CD14-positive monocyte (primary cell): Measurements from ENCODE around the gene CHST15. TPM values are rescaled to one million over a fixed set of nuclear protein-coding genes. Genes with fewer than 3 reads are reported as not detected.
A peak's percentile ranks its signal among the peaks of the same experiment; 100 is the strongest.

Experiments
- DNase-seq, 3 donors: peaks; one replicate each; pipeline ENCODE4 v3.0.0-alpha.2; 2011 to 2022
- H2AFZ ChIP-seq: 2 replicates; pipeline ENCODE4 v1.6.0; 2012; ENCODE audit warnings: mild to moderate bottlenecking, low read depth, low read length, inconsistent platforms; ENCODE audit not compliant: insufficient read depth, poor library complexity, severe bottlenecking
- H3K27ac ChIP-seq, 2 donors: 1 replicate in 1 of 2; 2 replicates in 1 of 2; pipeline ENCODE4 v1.5.1; 2012 to 2013; ENCODE audit warnings: low read length in 2 of 2, control low read depth in 1 of 2, inconsistent platforms in 1 of 2, low read depth in 1 of 2, mild to moderate bottlenecking in 1 of 2
- H3K27me3 ChIP-seq, 2 donors: one replicate each; pipeline versions ENCODE4 v1.6.0 to v1.6.1; 2011 to 2013; ENCODE audit warnings: low read length in 2 of 2; ENCODE audit not compliant: control insufficient read depth in 2 of 2, insufficient read depth in 2 of 2
- H3K36me3 ChIP-seq, 2 donors: replicated peaks in 1 of 2; 1 replicate in 1 of 2; 2 replicates in 1 of 2; pipeline versions ENCODE4 v1.5.1 to v1.6.1; 2012 to 2013; ENCODE audit warnings: low read length in 2 of 2, control low read depth in 1 of 2, inconsistent platforms in 1 of 2, mild to moderate bottlenecking in 1 of 2; ENCODE audit not compliant: insufficient read depth in 2 of 2, control insufficient read depth in 1 of 2
- H3K4me1 ChIP-seq, 2 donors: 1 replicate in 1 of 2; 2 replicates in 1 of 2; pipeline versions ENCODE4 v1.5.1 to v1.6.1; 2012 to 2013; ENCODE audit warnings: low read length in 2 of 2, control low read depth in 1 of 2, inconsistent platforms in 1 of 2, mild to moderate bottlenecking in 1 of 2, moderate library complexity in 1 of 2; ENCODE audit not compliant: insufficient read depth in 2 of 2, control insufficient read depth in 1 of 2
- H3K4me2 ChIP-seq: replicated peaks from 2 replicates; pipeline ENCODE3; 2012; ENCODE audit warnings: low read length, moderate library complexity, mild to moderate bottlenecking; ENCODE audit not compliant: poor library complexity, severe bottlenecking; ENCODE audit errors: extremely low read depth
- H3K4me3 ChIP-seq, 3 experiments: fragments of 200-600 bp in 1 of 3; sonication (generic) in 1 of 3; replicated peaks in 1 of 3; 1 replicate in 2 of 3; 2 replicates in 1 of 3; pipeline ENCODE4 v1.5.1; 2011 to 2013; ENCODE audit warnings: low read length in 3 of 3, mild to moderate bottlenecking in 3 of 3, control low read depth in 2 of 3, low read depth in 2 of 3, inconsistent platforms in 1 of 3, moderate library complexity in 1 of 3
- H3K79me2 ChIP-seq: 2 replicates; pipeline ENCODE4 v1.6.0; 2012; ENCODE audit warnings: mild to moderate bottlenecking, control low read depth, inconsistent platforms, low read length, moderate library complexity; ENCODE audit not compliant: insufficient read depth
- H3K9ac ChIP-seq: 2 replicates; pipeline ENCODE4 v1.6.0; 2017; ENCODE audit warnings: low read length, mild to moderate bottlenecking; ENCODE audit not compliant: insufficient read depth, poor library complexity, severe bottlenecking
- H3K9me3 ChIP-seq, 2 donors: replicated peaks in 1 of 2; 1 replicate in 1 of 2; 2 replicates in 1 of 2; pipeline versions ENCODE4 v1.5.1 to v1.6.1; 2012 to 2013; ENCODE audit warnings: low read length in 2 of 2, control low read depth in 1 of 2; ENCODE audit not compliant: control insufficient read depth in 1 of 2, insufficient read depth in 1 of 2
- H4K20me1 ChIP-seq: 2 replicates; pipeline ENCODE4 v1.6.0; 2012; ENCODE audit warnings: mild to moderate bottlenecking, low read length, control low read depth, moderate library complexity; ENCODE audit not compliant: insufficient read depth
- H3K27ac Mint-ChIP-seq, 7 donors: one replicate each; pipeline ENCODE4 v1.8.0; 2020; ENCODE audit warnings: mild to moderate bottlenecking in 7 of 7, mixed read lengths in 7 of 7, moderate library complexity in 6 of 7, inconsistent platforms in 2 of 7
- H3K27me3 Mint-ChIP-seq, 3 donors: one replicate each; pipeline ENCODE4 v1.8.0; 2021 to 2022; ENCODE audit warnings: low read depth in 3 of 3, mild to moderate bottlenecking in 3 of 3, mixed read lengths in 3 of 3, moderate library complexity in 3 of 3, inconsistent platforms in 1 of 3
- H3K36me3 Mint-ChIP-seq, 2 donors: one replicate each; pipeline ENCODE4 v1.8.0; 2020; ENCODE audit warnings: mixed read lengths in 2 of 2, inconsistent platforms in 1 of 2, mild to moderate bottlenecking in 1 of 2
- H3K4me1 Mint-ChIP-seq: one replicate; pipeline ENCODE4 v1.8.0; 2020; ENCODE audit warnings: mild to moderate bottlenecking, mixed read lengths
- H3K4me3 Mint-ChIP-seq, 2 donors: one replicate each; pipeline ENCODE4 v1.8.0; 2020; ENCODE audit warnings: mild to moderate bottlenecking in 2 of 2, mixed read lengths in 2 of 2, moderate library complexity in 1 of 2
- H3K9me3 Mint-ChIP-seq, 7 donors: one replicate each; pipeline ENCODE4 v1.8.0; 2020 to 2022; ENCODE audit warnings: mixed read lengths in 7 of 7, mild to moderate bottlenecking in 6 of 7, moderate library complexity in 6 of 7, inconsistent platforms in 2 of 7
- CTCF ChIP-seq: fragments of 200-600 bp; IDR thresholded peaks from one replicate; pipeline ENCODE4 v1.8.0; 2022; ENCODE audit warnings: antibody characterized with exemption, mild to moderate bottlenecking
- WGBS: methylation state at CpG from one replicate; pipeline ENCODE4 v1.1.5; 2013; ENCODE audit warnings: missing lambda C conversion rate; ENCODE audit not compliant: insufficient coverage; 5-methylcytosine and 5-hydroxymethylcytosine counted together
- intact Hi-C, 2 donors: fragments of 100-400 bp; cut with micrococcal nuclease; formaldehyde crosslinking; loops; one replicate each; pipeline versions ENCODE4 v1.15.0 to v1.15.1; 2023
- polyA plus RNA-seq, 3 donors: library from polyadenylated mRNA; depleted of rRNA in 1 of 3; unstranded in 2 of 3; stranded (reverse) in 1 of 3; fragments of 300-500 nt in 2 of 3; fragments of >200 nt in 1 of 3; fragmentation: Illumina TruSeq in 2 of 3; gene quantifications; 1 replicate in 2 of 3; 2 replicates in 1 of 3; pipeline ENCODE4 v1.2.3, GENCODE V29; 2012 to 2021

The CHST15 gene
- polyA plus RNA-seq, 3 donors: 54.4 to 106 (median 87.5) TPM

- peaks cover 2 to 5% (median 5%) of the 10 kb centered on the region in 3 donors for H3K27me3 Mint-ChIP-seq
- H3K36me3 Mint-ChIP-seq: peaks cover 80 to 83% of the 10 kb centered on the region in 2 donors
- Histone ChIP-seq H3K27me3 (no peaks in the 10 kb centered on the region), H3K36me3 (peaks cover 13 to 70% of the 10 kb centered on the region in 2 donors), H4K20me1 (peaks cover 97% of the 10 kb centered on the region), H2AFZ (no peak overlapping the region), H3K4me3 (no peak overlapping the region), H3K27ac (no peak overlapping the region), H3K4me2 (no peak overlapping the region), H3K4me1 (peaks cover 26 to 45% of the 10 kb centered on the region in 2 donors), H3K9me3 (no peaks in the 10 kb centered on the region), H3K9ac (no peak overlapping the region), H3K79me2 (peaks cover 16% of the 10 kb centered on the region)
- peak overlapping the region in 1 of 7 donors; percentile 77 for H3K27ac Mint-ChIP-seq
- DNase-seq: peak in 2 of 3 donors; percentile 32 to 42
- H3K4me1 Mint-ChIP-seq: peaks cover 59% of the 10 kb centered on the region
- no peak overlapping the region for H3K4me3 Mint-ChIP-seq
- intact Hi-C loops: no loop called here
- peaks cover 0 to 3% (median 0%) of the 10 kb centered on the region in 7 donors for H3K9me3 Mint-ChIP-seq
- no peak for TF ChIP-seq CTCF
- WGBS: 100% methylated on average over 1 of the region's 5 CpGs
These were observed 43.9 kb downstream of the CHST15 start for GRCh38 chr10:124049484-124049883.

- no peak overlapping the region for H3K4me3 Mint-ChIP-seq
- 99% methylated on average over 10 of the region's 19 CpGs for WGBS
- H3K36me3 Mint-ChIP-seq: peaks cover 86 to 87% of the 10 kb centered on the region in 2 donors
These were observed 44.8 kb downstream of the CHST15 start for GRCh38 chr10:124048371-124049290.

More at GRCh38 chr10:124048371-124049290, 44.8 kb downstream of the CHST15 start:
- Histone ChIP-seq H3K4me2 (no peak overlapping the region), H3K9me3 (no peaks in the 10 kb centered on the region), H3K4me3 (no peak overlapping the region), H3K9ac (no peak overlapping the region), H3K27me3 (no peaks in the 10 kb centered on the region), H2AFZ (no peak overlapping the region), H3K27ac (no peak overlapping the region), H4K20me1 (peaks cover 95% of the 10 kb centered on the region), H3K36me3 (peaks cover 16 to 78% of the 10 kb centered on the region in 2 donors), H3K4me1 (peaks cover 26 to 45% of the 10 kb centered on the region in 2 donors), H3K79me2 (peaks cover 8% of the 10 kb centered on the region)
- DNase-seq: no peak
- Mint-ChIP-seq H3K27ac (peak overlapping the region in 2 of 7 donors; percentile 4 to 38), H3K27me3 (peaks cover 2 to 5% (median 5%) of the 10 kb centered on the region in 3 donors), H3K4me1 (peaks cover 59% of the 10 kb centered on the region), H3K9me3 (peaks cover 0 to 3% (median 1%) of the 10 kb centered on the region in 7 donors)
- no peak for TF ChIP-seq CTCF
- intact Hi-C loops: no loop called here
